NCI-H146 treated with DMSO at 0.1 percent for 48 hours (cell line): ENCODE results near the gene IGFL3.

Source experiments
- DNase-seq: peaks from one replicate; lab custom pipeline; 2025; ENCODE audit not compliant: unreplicated experiment; lab: John Stamatoyannopoulos, UW

Gene IGFL3

GRCh38 chr19:46077815-46078167, 46.7 kb downstream of the IGFL3 start:
- no peak for DNase-seq

- peak; percentile 86 for DNase-seq
These were observed 47.3 kb downstream of the IGFL3 start for GRCh38 chr19:46076951-46077814.

GRCh38 chr19:46076031-46076880, 48.2 kb downstream of the IGFL3 start:
- no peak for DNase-seq

GRCh38 chr19:46073268-46073922, 51.1 kb downstream of the IGFL3 start:
- no peak for DNase-seq
